Ascending aorta (tissue), 2 donors: Measurements from ENCODE around the gene HMGN1. TPM values are rescaled to one million over a fixed set of nuclear protein-coding genes. Genes with fewer than 3 reads are reported as not detected.
A peak's percentile ranks its signal among the peaks of the same experiment; 100 is the strongest.

Source experiments
- DNase-seq, 2 donors: peaks; one replicate each; pipeline ENCODE4 v3.0.0-alpha.2; 2019; ENCODE audit warnings: low spot score in 2 of 2
- H3K27ac ChIP-seq, 2 donors: fragments of 200-600 bp; sonication (generic); one replicate each; pipeline ENCODE4 v1.5.1; 2016 to 2017; ENCODE audit warnings: mild to moderate bottlenecking in 1 of 2
- H3K27me3 ChIP-seq: fragments of 200-600 bp; sonication (generic); one replicate; pipeline ENCODE4 v1.5.1; 2017
- H3K36me3 ChIP-seq, 2 donors: fragments of 200-600 bp; sonication (generic); one replicate each; pipeline ENCODE4 v1.5.1; 2016
- H3K4me1 ChIP-seq, 2 donors: fragments of 200-600 bp; sonication (generic); one replicate each; pipeline ENCODE4 v1.5.1; 2016 to 2017; ENCODE audit warnings: mild to moderate bottlenecking in 1 of 2
- H3K4me3 ChIP-seq, 2 donors: fragments of 200-600 bp; sonication (generic); one replicate each; pipeline ENCODE4 v1.5.1; 2016 to 2017; ENCODE audit warnings: mild to moderate bottlenecking in 1 of 2
- H3K9me3 ChIP-seq, 2 donors: fragments of 200-600 bp; sonication (generic); one replicate each; pipeline ENCODE4 v1.5.1; 2016
- CTCF ChIP-seq, 3 experiments: fragments of 200-600 bp in 2 of 3; fragments of 450-650 bp in 1 of 3; sonication (generic) in 2 of 3; IDR thresholded peaks; one replicate each; pipeline ENCODE4 v1.5.1; 2016 to 2019; ENCODE audit warnings: antibody characterized with exemption in 3 of 3, mild to moderate bottlenecking in 1 of 3, moderate library complexity in 1 of 3
- intact Hi-C: fragments of 100-400 bp; cut with DNase I; formaldehyde crosslinking; loops from one replicate; pipeline ENCODE4 v1.15.1; 2023
- total RNA-seq: library from RNA; depleted of rRNA; stranded (reverse); fragments of >200 nt; gene quantifications from one replicate; pipeline ENCODE4 v1.1.0, GENCODE V29; 2016

The HMGN1 gene
- total RNA-seq, 1 donor from 2014 or later = 22.7 TPM

GRCh38 chr21:39350094-39351005 lies 1.5 kb upstream of the HMGN1 start:
- H3K27ac ChIP-seq = peak overlapping the region; percentile 79 to 91
- intact Hi-C loops = no loop called here
- H3K4me1 ChIP-seq = peaks cover 0 to 15% of the 10 kb centered on the region in 2 donors
- H3K36me3 ChIP-seq = no peaks in the 10 kb centered on the region
- no peaks in the 10 kb centered on the region for H3K9me3 ChIP-seq
- H3K27me3 ChIP-seq = no peaks in the 10 kb centered on the region
- no peak for DNase-seq
- no peak for TF ChIP-seq CTCF (IDR thresholded peaks at IDR 0.05)
- H3K4me3 ChIP-seq = peak overlapping the region; percentile 72 to 82

GRCh38 chr21:39349211-39350093 lies 564 bp upstream of the HMGN1 start:
- Histone ChIP-seq H3K27ac (peak overlapping the region; percentile 79 to 91), H3K27me3 (no peaks in the 10 kb centered on the region), H3K9me3 (no peaks in the 10 kb centered on the region), H3K4me3 (peak overlapping the region; percentile 72 to 82), H3K4me1 (peaks cover 0 to 15% of the 10 kb centered on the region in 2 donors), H3K36me3 (peaks cover 0 to 4% of the 10 kb centered on the region in 2 donors)
- intact Hi-C loops = no loop called here
- peak; percentile 82 to 95 for DNase-seq
- TF ChIP-seq CTCF (IDR thresholded peaks at IDR 0.05) = no peak

GRCh38 chr21:39348040-39348354 lies 891 bp downstream of the HMGN1 start:
- Histone ChIP-seq H3K4me3 (peak overlapping the region; percentile 72 to 82), H3K27me3 (no peaks in the 10 kb centered on the region), H3K27ac (peak overlapping the region; percentile 79 to 91), H3K4me1 (peaks cover 0 to 15% of the 10 kb centered on the region in 2 donors), H3K36me3 (peaks cover 9 to 14% of the 10 kb centered on the region in 2 donors), H3K9me3 (no peaks in the 10 kb centered on the region)
- intact Hi-C loops = loop anchor here (1.0 kb wide), 2 partner anchors 35 to 40 kb away; partner anchors contain the start of gene BRWD1
- DNase-seq = no peak
- no peak for TF ChIP-seq CTCF (IDR thresholded peaks at IDR 0.05)

- Histone ChIP-seq H3K36me3 (peaks cover 10 to 15% of the 10 kb centered on the region in 2 donors), H3K4me3 (peak overlapping the region; percentile 72 to 82), H3K27me3 (no peaks in the 10 kb centered on the region), H3K4me1 (peaks cover 0 to 15% of the 10 kb centered on the region in 2 donors), H3K27ac (peak overlapping the region in 1 of 2 donors; percentile 91), H3K9me3 (no peaks in the 10 kb centered on the region)
- intact Hi-C loops = no loop called here
- no peak for TF ChIP-seq CTCF (IDR thresholded peaks at IDR 0.05)
- no peak for DNase-seq
These were observed 1.4 kb downstream of the HMGN1 start for GRCh38 chr21:39347537-39347936.

GRCh38 chr21:39346671-39347331 lies 2.1 kb downstream of the HMGN1 start:
- Histone ChIP-seq H3K27ac (no peak overlapping the region), H3K4me1 (peaks cover 0 to 15% of the 10 kb centered on the region in 2 donors), H3K4me3 (no peak overlapping the region), H3K9me3 (no peaks in the 10 kb centered on the region), H3K36me3 (peaks cover 13 to 19% of the 10 kb centered on the region in 2 donors), H3K27me3 (no peaks in the 10 kb centered on the region)
- TF ChIP-seq CTCF (IDR thresholded peaks at IDR 0.05) = no peak
- DNase-seq = no peak
- intact Hi-C loops = no loop called here
